Mesothelial cell of epicardium (in vitro differentiated cells): ENCODE measurements around the gene ECHDC1. TPM values are rescaled to one million over a fixed set of nuclear protein-coding genes. Genes with fewer than 3 reads are reported as not detected.

Experiments
- DNase-seq, 2 experiments: peaks; one replicate each; pipeline ENCODE4 v3.0.0; 2021; ENCODE audit warnings: low spot score in 2 of 2; ENCODE audit not compliant: unreplicated experiment in 2 of 2
- H3K27ac Mint-ChIP-seq: 2 replicates; pipeline ENCODE4 v1.8.0; 2021; ENCODE audit warnings: mixed read lengths
- H3K27me3 Mint-ChIP-seq: 2 replicates; pipeline ENCODE4 v1.8.0; 2021; ENCODE audit warnings: low read depth, mixed read lengths
- H3K36me3 Mint-ChIP-seq: 2 replicates; pipeline ENCODE4 v1.8.0; 2021; ENCODE audit warnings: mixed read lengths
- H3K4me1 Mint-ChIP-seq: 2 replicates; pipeline ENCODE4 v1.8.0; 2021; ENCODE audit warnings: mixed read lengths
- H3K4me3 Mint-ChIP-seq: 2 replicates; pipeline ENCODE4 v1.8.0; 2021; ENCODE audit warnings: mild to moderate bottlenecking, moderate library complexity, mixed read lengths
- H3K9me3 Mint-ChIP-seq: 2 replicates; pipeline ENCODE4 v1.8.0; 2021; ENCODE audit warnings: mixed read lengths
- total RNA-seq: library from RNA; stranded (reverse); gene quantifications from 3 replicates; pipeline ENCODE4 v1.2.1, GENCODE V29; 2021
- TF ChIP-seq, protein P1 (sequence below): fragments of 200-600 bp; sonication (generic); IDR thresholded peaks from one replicate; pipeline ENCODE4 v1.5.0; 2021; ENCODE audit warnings: antibody characterized with exemption; ENCODE audit not compliant: unreplicated experiment

The ECHDC1 gene
- total RNA-seq, 1 donor from 2014 or later, result 52.8 TPM

DNA sequence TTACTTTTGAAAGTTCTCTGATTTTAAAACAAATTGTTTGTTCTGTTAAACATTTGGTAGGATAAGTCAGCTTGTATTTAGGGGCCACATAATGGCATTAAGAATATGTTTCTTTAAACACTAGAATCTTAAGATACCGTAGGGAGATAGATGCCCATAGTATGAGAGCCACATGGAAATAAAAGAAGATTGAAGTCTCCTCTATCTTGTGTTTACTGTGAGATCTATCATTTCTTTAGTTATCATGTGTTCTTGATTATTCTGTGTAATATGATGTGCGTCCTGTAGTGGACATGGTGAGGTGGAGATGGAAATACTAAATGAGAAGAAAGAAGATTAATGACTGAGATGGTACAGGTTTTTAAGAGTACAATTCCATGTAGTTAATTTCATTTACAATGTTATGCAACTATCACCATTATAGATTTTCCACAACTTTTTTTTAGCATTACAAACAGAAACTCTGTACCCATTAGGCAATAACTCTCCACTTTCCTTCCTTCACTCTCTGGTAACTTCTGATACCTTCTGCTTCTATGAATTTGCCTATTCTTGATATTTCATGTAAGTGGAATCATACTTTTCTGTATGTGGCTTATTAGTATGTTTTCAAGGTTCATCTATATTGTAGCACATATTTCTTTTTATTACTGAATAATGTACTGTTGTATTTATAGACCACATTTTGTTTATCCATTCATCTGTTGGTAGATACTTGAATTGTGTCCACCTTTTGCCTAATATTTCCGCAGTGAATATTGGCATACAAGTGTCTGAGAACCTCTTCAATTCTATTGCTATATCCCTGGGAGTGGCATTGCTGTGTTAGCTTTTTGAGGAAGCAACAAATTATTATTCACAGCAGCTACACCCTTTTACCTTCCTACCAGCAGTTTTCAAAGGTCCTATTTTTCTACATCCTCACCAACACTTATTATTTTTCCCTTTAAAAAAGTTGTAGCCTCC is 65.2 kb downstream of the ECHDC1 start:
- Mint-ChIP-seq H3K4me3 (no peak overlapping the region), H3K27me3 (no peaks in the 10 kb centered on the region), H3K36me3 (peaks cover 15% of the 10 kb centered on the region), H3K27ac (no peak overlapping the region), H3K9me3 (no peaks in the 10 kb centered on the region), H3K4me1 (no peaks in the 10 kb centered on the region)
- TF ChIP-seq, protein P1, sequence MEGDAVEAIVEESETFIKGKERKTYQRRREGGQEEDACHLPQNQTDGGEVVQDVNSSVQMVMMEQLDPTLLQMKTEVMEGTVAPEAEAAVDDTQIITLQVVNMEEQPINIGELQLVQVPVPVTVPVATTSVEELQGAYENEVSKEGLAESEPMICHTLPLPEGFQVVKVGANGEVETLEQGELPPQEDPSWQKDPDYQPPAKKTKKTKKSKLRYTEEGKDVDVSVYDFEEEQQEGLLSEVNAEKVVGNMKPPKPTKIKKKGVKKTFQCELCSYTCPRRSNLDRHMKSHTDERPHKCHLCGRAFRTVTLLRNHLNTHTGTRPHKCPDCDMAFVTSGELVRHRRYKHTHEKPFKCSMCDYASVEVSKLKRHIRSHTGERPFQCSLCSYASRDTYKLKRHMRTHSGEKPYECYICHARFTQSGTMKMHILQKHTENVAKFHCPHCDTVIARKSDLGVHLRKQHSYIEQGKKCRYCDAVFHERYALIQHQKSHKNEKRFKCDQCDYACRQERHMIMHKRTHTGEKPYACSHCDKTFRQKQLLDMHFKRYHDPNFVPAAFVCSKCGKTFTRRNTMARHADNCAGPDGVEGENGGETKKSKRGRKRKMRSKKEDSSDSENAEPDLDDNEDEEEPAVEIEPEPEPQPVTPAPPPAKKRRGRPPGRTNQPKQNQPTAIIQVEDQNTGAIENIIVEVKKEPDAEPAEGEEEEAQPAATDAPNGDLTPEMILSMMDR, result no peak
- no peak for DNase-seq

- no peaks in the 10 kb centered on the region for H3K27me3 Mint-ChIP-seq
- no peak for DNase-seq
- H3K4me1 Mint-ChIP-seq, result peaks cover 4% of the 10 kb centered on the region
- no peaks in the 10 kb centered on the region for H3K9me3 Mint-ChIP-seq
- no peak overlapping the region for H3K27ac Mint-ChIP-seq
- no peak overlapping the region for H3K4me3 Mint-ChIP-seq
- TF ChIP-seq, protein P1, result no peak
- peaks cover 2% of the 10 kb centered on the region for H3K36me3 Mint-ChIP-seq
These were observed 67.1 kb downstream of the ECHDC1 start for GRCh38 chr6:127276331-127276730.

DNA sequence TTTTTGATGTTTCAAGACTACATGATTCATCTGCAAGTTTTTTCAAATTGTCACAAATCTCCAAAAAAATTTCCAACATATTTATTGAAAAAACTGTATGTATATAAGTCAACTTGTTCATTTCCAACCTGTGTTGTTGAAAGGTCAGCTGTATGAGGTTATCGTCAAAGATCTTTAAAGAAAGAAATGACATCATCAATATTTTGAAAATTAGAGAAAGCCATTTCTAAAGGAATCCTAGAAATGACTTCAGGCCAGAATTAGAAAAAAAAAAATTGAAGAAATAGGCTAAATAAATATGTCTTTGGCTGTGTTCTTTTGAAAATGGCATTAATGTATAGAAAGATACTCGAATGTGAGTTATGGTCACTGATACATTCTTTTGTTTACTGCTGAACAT is 69.9 kb downstream of the ECHDC1 start:
- Mint-ChIP-seq H3K27me3 (no peaks in the 10 kb centered on the region), H3K36me3 (peaks cover 3% of the 10 kb centered on the region), H3K4me1 (peaks cover 23% of the 10 kb centered on the region), H3K27ac (no peak overlapping the region), H3K4me3 (no peak overlapping the region), H3K9me3 (no peaks in the 10 kb centered on the region)
- no peak for DNase-seq
- TF ChIP-seq, protein P1, result no peak

DNA sequence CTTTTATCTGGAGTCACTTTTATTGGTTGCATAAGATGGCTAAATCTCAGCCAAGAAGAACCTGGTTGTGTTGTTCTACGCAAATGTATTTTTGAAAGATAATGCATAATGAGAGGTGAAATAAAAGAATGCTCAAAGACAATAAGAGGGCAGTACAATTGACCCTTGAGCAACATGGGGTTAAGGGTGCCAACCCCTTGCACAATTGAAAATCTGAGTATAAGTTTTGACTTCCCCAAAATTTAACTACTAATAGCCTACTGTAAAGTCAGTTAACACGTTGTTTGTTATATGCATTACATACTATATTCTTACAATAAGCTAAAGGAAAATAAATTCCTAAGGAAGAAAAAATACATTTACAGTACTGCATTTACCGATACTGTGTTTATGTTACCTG is 70.8 kb downstream of the ECHDC1 start:
- Mint-ChIP-seq H3K27ac (no peak overlapping the region), H3K27me3 (no peaks in the 10 kb centered on the region), H3K4me1 (peaks cover 30% of the 10 kb centered on the region), H3K4me3 (no peak overlapping the region), H3K9me3 (no peaks in the 10 kb centered on the region), H3K36me3 (peaks cover 3% of the 10 kb centered on the region)
- no peak for DNase-seq
- TF ChIP-seq, protein P1, result no peak

DNA sequence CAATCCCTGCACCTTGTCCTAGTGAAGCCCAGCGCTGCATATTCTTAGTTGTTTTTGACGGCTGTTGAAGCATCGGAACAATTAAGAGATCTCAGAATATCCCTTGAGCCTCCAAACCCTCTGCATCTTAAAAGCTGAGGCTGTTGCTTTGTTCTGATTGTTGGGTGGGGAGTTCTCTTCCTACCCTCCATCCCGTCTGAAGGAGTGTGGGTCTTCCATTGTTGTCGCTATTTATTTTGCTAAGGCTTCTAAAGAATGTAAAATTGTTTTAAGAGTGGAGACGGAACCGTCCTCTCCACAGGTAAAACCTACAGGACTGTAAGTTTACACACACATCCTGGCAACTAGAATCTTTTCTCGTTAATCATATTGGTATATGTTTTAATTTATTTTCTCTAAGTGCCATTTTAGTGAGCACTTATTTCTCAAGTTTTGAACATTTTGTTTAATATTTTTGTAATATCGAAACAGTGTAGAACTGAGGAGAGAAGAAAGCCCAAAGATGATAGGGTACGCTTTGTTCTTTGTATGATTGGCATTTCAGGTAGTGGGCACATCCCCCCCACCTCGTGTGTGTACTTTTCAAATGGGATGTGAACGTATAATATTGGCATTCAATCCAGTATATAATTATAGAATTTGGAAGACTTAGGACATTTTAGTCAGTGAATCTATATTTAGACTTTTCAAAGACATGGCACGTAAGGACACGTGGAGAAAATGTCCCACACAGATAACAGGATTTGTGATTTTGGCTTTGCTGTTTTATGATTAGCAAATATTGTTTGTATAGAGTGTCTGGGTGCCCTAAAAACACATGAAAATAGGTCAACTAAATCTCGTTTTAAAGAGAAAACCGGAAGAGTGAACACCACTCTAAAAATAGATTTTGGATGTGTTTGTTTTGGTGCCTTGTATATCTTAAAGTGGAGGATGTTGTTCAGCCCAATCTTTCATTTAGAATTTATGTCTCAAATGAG is 75.5 kb downstream of the ECHDC1 start:
- Mint-ChIP-seq H3K4me1 (peaks cover 37% of the 10 kb centered on the region), H3K27me3 (no peaks in the 10 kb centered on the region), H3K36me3 (peaks cover 3% of the 10 kb centered on the region), H3K9me3 (no peaks in the 10 kb centered on the region), H3K4me3 (peak overlapping the region; percentile 93), H3K27ac (peak overlapping the region; percentile 97)
- TF ChIP-seq, protein P1, result no peak
- no peak for DNase-seq
